HepG2 (cell line): Measurements from ENCODE around the gene CSTF1. TPM values are rescaled to one million over a fixed set of nuclear protein-coding genes. Genes with fewer than 3 reads are reported as not detected.

Experiments used
- ATAC-seq: fragments of 200-7000 bp; cut with Tn5 transposase; 3 replicates; pipeline ENCODE4 v1.9.1; 2020; ENCODE audit warnings: mild to moderate bottlenecking, moderate library complexity
- BruUV-seq: library from RNA; stranded (reverse); fragments of 400-500 nt; replicated peaks from 2 replicates; lab custom pipeline; 2021; lab: Mats Ljungman, UMichigan
- CTCF ChIA-PET: fragments of 300-600 bp; formaldehyde crosslinking; extraction: SDS; loops from one replicate; lab custom pipeline; 2021; ENCODE audit warnings: low total read pairs, inconsistent platforms, low intra/inter-chr PET ratio; lab: Yijun Ruan, JAX
- POLR2A ChIA-PET: fragments of 350-600 bp; sonication (Branson Sonifier 250); formaldehyde crosslinking; loops from one replicate; lab custom pipeline; 2020; ENCODE audit warnings: antibody characterized with exemption, inconsistent platforms; lab: Yijun Ruan, JAX
- DNase-seq: peaks from one replicate; pipeline ENCODE4 v3.0.0-alpha.2; 2015; ENCODE audit warnings: low spot score
- FAIRE-seq: peaks from 3 replicates; lab custom pipeline; 2011; peaks lifted over from hg19 to GRCh38; lab: Jason Lieb, UNC
- H2AFZ ChIP-seq: one replicate; pipeline ENCODE4 v1.6.1; 2011; ENCODE audit warnings: low read length, inconsistent platforms
- H3K27ac ChIP-seq: fragments of 300-600 bp; 3 replicates; pipeline ENCODE4 v1.8.0; 2011; ENCODE audit warnings: mixed run types, mild to moderate bottlenecking, mixed read lengths, low read length, inconsistent platforms; ENCODE audit not compliant: insufficient read depth; ENCODE audit errors: extremely low read length
- H3K27me3 ChIP-seq, 2 experiments: fragments of 200-600 bp in 1 of 2; 2 replicates in 1 of 2; 3 replicates in 1 of 2; pipeline versions ENCODE4 v1.6.0 to v1.8.0; 2011; ENCODE audit warnings: low read length in 2 of 2, mild to moderate bottlenecking in 2 of 2, moderate library complexity in 2 of 2, inconsistent platforms in 1 of 2; ENCODE audit not compliant: insufficient read depth in 2 of 2, control insufficient read depth in 1 of 2
- H3K36me3 ChIP-seq, 2 experiments: fragments of 200-600 bp in 1 of 2; replicated peaks in 1 of 2; 2 replicates in 1 of 2; 3 replicates in 1 of 2; pipeline versions ENCODE4 v1.5.1 to v1.8.0; 2011; ENCODE audit warnings: low read length in 2 of 2, inconsistent platforms in 1 of 2; ENCODE audit not compliant: insufficient read depth in 2 of 2, control insufficient read depth in 1 of 2
- H3K4me1 ChIP-seq: 2 replicates; pipeline ENCODE4 v1.5.1; 2012; ENCODE audit warnings: low read length, inconsistent platforms; ENCODE audit not compliant: insufficient read depth
- H3K4me2 ChIP-seq: 2 replicates; pipeline ENCODE4 v1.6.0; 2011; ENCODE audit warnings: low read depth, low read length, inconsistent platforms
- H3K4me3 ChIP-seq, 3 experiments: fragments of 200-600 bp in 1 of 3; sonication (generic), shearing (Covaris generic) in 1 of 3; replicated peaks in 1 of 3; 2 replicates each; pipeline ENCODE4 v1.5.1; 2011 to 2016; ENCODE audit warnings: low read length in 3 of 3, inconsistent platforms in 2 of 3, low read depth in 2 of 3, mild to moderate bottlenecking in 2 of 3, control low read depth in 1 of 3, mixed read lengths in 1 of 3; ENCODE audit not compliant: insufficient read depth in 1 of 3
- H3K79me2 ChIP-seq: one replicate; pipeline ENCODE4 v1.6.1; 2011; ENCODE audit warnings: low read length, inconsistent platforms; ENCODE audit not compliant: insufficient read depth
- H3K9ac ChIP-seq: 2 replicates; pipeline ENCODE4 v1.6.0; 2011; ENCODE audit warnings: mild to moderate bottlenecking, low read depth, low read length, inconsistent platforms; ENCODE audit not compliant: insufficient read depth
- H3K9me3 ChIP-seq: 2 replicates; pipeline ENCODE4 v1.5.1; 2012; ENCODE audit warnings: mild to moderate bottlenecking, low read length
- H4K20me1 ChIP-seq: 2 replicates; pipeline ENCODE4 v1.6.0; 2011; ENCODE audit warnings: inconsistent platforms, mild to moderate bottlenecking, low read length, moderate library complexity; ENCODE audit not compliant: insufficient read depth
- CBFB ChIP-seq: sonication (generic); formaldehyde crosslinking; IDR thresholded peaks from 2 replicates; pipeline ENCODE4 v1.4.0; 2020; ENCODE audit warnings: missing genetic modification reagents
- DNMT1 ChIP-seq: sonication (generic); formaldehyde crosslinking; IDR thresholded peaks from 2 replicates; pipeline ENCODE4 v1.5.1; 2020; ENCODE audit warnings: mild to moderate bottlenecking, missing genetic modification reagents
- EHMT2 ChIP-seq: fragments of 200-600 bp; sonication (generic); IDR thresholded peaks from 2 replicates; pipeline ENCODE4 v1.7.0; 2017; ENCODE audit warnings: antibody characterized with exemption, low read depth, low read length, borderline replicate concordance
- HOXA7 ChIP-seq: sonication (generic); formaldehyde crosslinking; IDR thresholded peaks from 2 replicates; pipeline ENCODE4 v1.8.1; 2022; ENCODE audit warnings: mild to moderate bottlenecking, missing genetic modification reagents, moderate library complexity
- KDM5A ChIP-seq: fragments of 200-600 bp; sonication (generic); IDR thresholded peaks from 2 replicates; pipeline ENCODE4 v1.7.0; 2018; ENCODE audit warnings: antibody characterized with exemption, mild to moderate bottlenecking, low read length, borderline replicate concordance
- SMAD1 ChIP-seq: sonication (generic); formaldehyde crosslinking; IDR thresholded peaks from 2 replicates; pipeline ENCODE4 v1.4.0; 2020; ENCODE audit warnings: missing genetic modification reagents, low read depth, mild to moderate bottlenecking, borderline replicate concordance
- ZEB1 ChIP-seq: IDR thresholded peaks from 2 replicates; pipeline ENCODE4 v1.6.1; 2012; ENCODE audit warnings: mild to moderate bottlenecking, low read depth, inconsistent platforms; ENCODE audit not compliant: insufficient replicate concordance
- ZNF354B ChIP-seq: sonication (generic); formaldehyde crosslinking; IDR thresholded peaks from 2 replicates; pipeline ENCODE4 v1.8.0; 2022; ENCODE audit warnings: mild to moderate bottlenecking, missing genetic modification reagents
- WGBS: methylation state at CpG from one replicate; pipeline ENCODE4 v1.1.6; 2017; ENCODE audit warnings: low lambda C conversion rate; 5-methylcytosine and 5-hydroxymethylcytosine counted together
- in situ Hi-C: cut with HindIII; loops from 2 replicates; pipeline ENCODE4 v1.10.0; 2017; ENCODE audit warnings: low pct_unique_long_range_greater_than_20kb; ENCODE audit not compliant: extremely low pct_ligation_motif_present
- intact Hi-C: fragments of 100-400 bp; cut with micrococcal nuclease; formaldehyde crosslinking; loops from one replicate; pipeline ENCODE4 v1.10.0; 2022; ENCODE audit not compliant: unreplicated experiment
- polyA plus RNA-seq, 8 experiments: library from polyadenylated mRNA; depleted of rRNA in 3 of 8; stranded (reverse) in 7 of 8; unstranded in 1 of 8; fragments of >200 nt; fragmentation: Illumina TruSeq in 4 of 8; extraction: Trizol in 4 of 8; gene quantifications; 2 replicates each; pipeline versions ENCODE4 v1.2.1 to v1.2.3, GENCODE V29; 2011 to 2016; ENCODE audit warnings: low read depth in 4 of 8, missing spikeins in 1 of 8, mixed read lengths in 1 of 8; ENCODE audit not compliant: insufficient read depth in 1 of 8
- total RNA-seq, 5 experiments: library from RNA; depleted of rRNA; stranded (reverse); fragments of >200 nt; fragmentation: Illumina TruSeq; extraction: Trizol; gene quantifications; 2 replicates each; pipeline ENCODE4 v1.2.3, GENCODE V29; 2016; ENCODE audit warnings: low read depth in 1 of 5
- TF ChIP-seq, protein P1 (sequence below): sonication (generic); formaldehyde crosslinking; IDR thresholded peaks from 2 replicates; pipeline ENCODE4 v1.8.0; 2022; ENCODE audit warnings: mild to moderate bottlenecking, missing genetic modification reagents, moderate library complexity
- TF ChIP-seq, protein P2 (sequence below): sonication (generic); formaldehyde crosslinking; IDR thresholded peaks from 2 replicates; pipeline ENCODE4 v1.4.0; 2020; ENCODE audit warnings: missing genetic modification reagents
- TF ChIP-seq, protein P3 (sequence below): sonication (generic); formaldehyde crosslinking; IDR thresholded peaks from 2 replicates; pipeline ENCODE4 v1.8.1; 2023; ENCODE audit warnings: missing genetic modification reagents, mild to moderate bottlenecking, borderline replicate concordance
- TF ChIP-seq, protein P4 (sequence below): sonication (generic); formaldehyde crosslinking; IDR thresholded peaks from 2 replicates; pipeline ENCODE4 v1.5.1; 2020; ENCODE audit warnings: missing genetic modification reagents, mild to moderate bottlenecking, borderline replicate concordance
- TF ChIP-seq, protein P5 (sequence below): sonication (generic); formaldehyde crosslinking; IDR thresholded peaks from 2 replicates; pipeline ENCODE4 v1.8.0; 2022; ENCODE audit warnings: missing genetic modification reagents, mild to moderate bottlenecking, borderline replicate concordance
- TF ChIP-seq, protein P6 (sequence below): sonication (generic); formaldehyde crosslinking; IDR thresholded peaks from 2 replicates; pipeline ENCODE4 v1.4.0; 2020; ENCODE audit warnings: missing genetic modification reagents
- TF ChIP-seq, protein P7 (sequence below): sonication (generic); formaldehyde crosslinking; IDR thresholded peaks from 2 replicates; pipeline ENCODE4 v1.8.1; 2023; ENCODE audit warnings: missing genetic modification reagents, inconsistent platforms, borderline replicate concordance

Gene CSTF1
- total and polyA plus RNA-seq, 2 of the 13 experiments (the other 11 are each of a cell fraction or from before 2014, with no cell fraction given): 70.9 to 100 TPM

DNA sequence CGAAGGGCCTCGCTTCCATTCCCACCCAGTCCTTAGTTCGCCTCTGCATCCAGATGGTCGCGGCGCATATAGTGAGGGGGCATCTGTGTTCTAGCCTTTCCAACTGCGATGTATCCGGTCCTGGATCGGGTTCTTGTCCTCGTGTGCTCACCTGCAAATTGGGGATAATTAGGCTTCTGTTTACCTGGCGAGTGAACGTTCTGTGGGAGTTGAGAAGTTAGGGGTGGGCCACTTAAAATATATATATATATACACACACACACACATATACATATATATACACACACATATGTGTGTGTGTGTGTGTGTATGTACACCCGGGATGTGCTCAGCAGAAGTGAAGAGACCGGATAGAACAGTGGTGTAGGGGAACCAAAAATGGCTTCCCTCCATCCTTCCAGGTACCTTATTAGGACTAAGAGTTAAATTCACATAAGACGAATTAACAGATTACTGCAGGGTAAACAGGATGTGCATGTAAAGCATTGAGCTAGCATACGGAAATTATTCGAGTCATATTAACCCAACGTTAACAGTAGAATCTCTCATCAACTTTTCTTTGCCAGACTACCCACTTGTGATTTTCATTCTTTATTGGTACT lies 537 bp downstream of the CSTF1 start:
- Histone ChIP-seq H3K4me1 (peaks cover 45% of the 10 kb centered on the region), H3K27me3 (peaks cover 0 to 4% of the 10 kb centered on the region in 2 experiments; a peak in 1 of 5 replicates), H3K9me3 (no peaks in the 10 kb centered on the region), H3K9ac (peak overlapping the region; percentile 93), H3K79me2 (peaks cover 64% of the 10 kb centered on the region), H4K20me1 (no peaks in the 10 kb centered on the region), H3K4me2 (peak overlapping the region; percentile 94), H3K36me3 (peaks cover 20 to 45% of the 10 kb centered on the region in 2 experiments), H3K27ac (peak overlapping the region; percentile 88), H3K4me3 (peak overlapping the region; percentile 92 to 94 (median 93)), H2AFZ (no peak overlapping the region)
- in situ Hi-C loops (no loop called here), intact Hi-C loops (loop anchor here (1.0 to 2.0 kb wide), 4 partner anchors 32 to 145 kb away; partner anchors contain the start of genes MC3R and RTF2)
- ChIA-PET CTCF (no interaction called here), POLR2A (interaction anchor here (1.0 to 4.1 kb wide), 12 partner anchors 11 to 75 kb away, joined by 3 to 91 read pairs (median 4); partner anchors contain the start of genes CASS4, FAM210B and RTF2)
- under 1% methylated on average over 18 of the region's 18 CpGs for WGBS
- DNase-seq (no peak), ATAC-seq (no peak), FAIRE-seq (no peak)
- BruUV-seq: TSS peak; percentile 57
- TF ChIP-seq ZNF354B (CRISPR knock-in tag) (no peak), KDM5A (no peak; the same call in none of the 2 replicates), SMAD1 (CRISPR knock-in tag) (no peak), DNMT1 (CRISPR knock-in tag) (no peak; the same call in 1 of the 2 replicates), EHMT2 (no peak), HOXA7 (0 out of 2 replicates have a peak, but pooled peaks have one; percentile 27), CBFB (CRISPR knock-in tag) (no peak), ZEB1 (peak; percentile 78)
- TF ChIP-seq, protein P1, sequence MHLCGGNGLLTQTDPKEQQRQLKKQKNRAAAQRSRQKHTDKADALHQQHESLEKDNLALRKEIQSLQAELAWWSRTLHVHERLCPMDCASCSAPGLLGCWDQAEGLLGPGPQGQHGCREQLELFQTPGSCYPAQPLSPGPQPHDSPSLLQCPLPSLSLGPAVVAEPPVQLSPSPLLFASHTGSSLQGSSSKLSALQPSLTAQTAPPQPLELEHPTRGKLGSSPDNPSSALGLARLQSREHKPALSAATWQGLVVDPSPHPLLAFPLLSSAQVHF (CRISPR knock-in tag): no peak
- TF ChIP-seq, protein P2, sequence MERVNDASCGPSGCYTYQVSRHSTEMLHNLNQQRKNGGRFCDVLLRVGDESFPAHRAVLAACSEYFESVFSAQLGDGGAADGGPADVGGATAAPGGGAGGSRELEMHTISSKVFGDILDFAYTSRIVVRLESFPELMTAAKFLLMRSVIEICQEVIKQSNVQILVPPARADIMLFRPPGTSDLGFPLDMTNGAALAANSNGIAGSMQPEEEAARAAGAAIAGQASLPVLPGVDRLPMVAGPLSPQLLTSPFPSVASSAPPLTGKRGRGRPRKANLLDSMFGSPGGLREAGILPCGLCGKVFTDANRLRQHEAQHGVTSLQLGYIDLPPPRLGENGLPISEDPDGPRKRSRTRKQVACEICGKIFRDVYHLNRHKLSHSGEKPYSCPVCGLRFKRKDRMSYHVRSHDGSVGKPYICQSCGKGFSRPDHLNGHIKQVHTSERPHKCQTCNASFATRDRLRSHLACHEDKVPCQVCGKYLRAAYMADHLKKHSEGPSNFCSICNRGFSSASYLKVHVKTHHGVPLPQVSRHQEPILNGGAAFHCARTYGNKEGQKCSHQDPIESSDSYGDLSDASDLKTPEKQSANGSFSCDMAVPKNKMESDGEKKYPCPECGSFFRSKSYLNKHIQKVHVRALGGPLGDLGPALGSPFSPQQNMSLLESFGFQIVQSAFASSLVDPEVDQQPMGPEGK (CRISPR knock-in tag): no peak
- TF ChIP-seq, protein P3, sequence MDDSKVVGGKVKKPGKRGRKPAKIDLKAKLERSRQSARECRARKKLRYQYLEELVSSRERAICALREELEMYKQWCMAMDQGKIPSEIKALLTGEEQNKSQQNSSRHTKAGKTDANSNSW: no peak; the same call in 1 of the 2 replicates
- TF ChIP-seq, protein P4, sequence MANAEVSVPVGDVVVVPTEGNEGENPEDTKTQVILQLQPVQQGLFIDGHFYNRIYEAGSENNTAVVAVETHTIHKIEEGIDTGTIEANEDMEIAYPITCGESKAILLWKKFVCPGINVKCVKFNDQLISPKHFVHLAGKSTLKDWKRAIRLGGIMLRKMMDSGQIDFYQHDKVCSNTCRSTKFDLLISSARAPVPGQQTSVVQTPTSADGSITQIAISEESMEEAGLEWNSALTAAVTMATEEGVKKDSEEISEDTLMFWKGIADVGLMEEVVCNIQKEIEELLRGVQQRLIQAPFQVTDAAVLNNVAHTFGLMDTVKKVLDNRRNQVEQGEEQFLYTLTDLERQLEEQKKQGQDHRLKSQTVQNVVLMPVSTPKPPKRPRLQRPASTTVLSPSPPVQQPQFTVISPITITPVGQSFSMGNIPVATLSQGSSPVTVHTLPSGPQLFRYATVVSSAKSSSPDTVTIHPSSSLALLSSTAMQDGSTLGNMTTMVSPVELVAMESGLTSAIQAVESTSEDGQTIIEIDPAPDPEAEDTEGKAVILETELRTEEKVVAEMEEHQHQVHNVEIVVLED (CRISPR knock-in tag): no peak
- TF ChIP-seq, protein P5, sequence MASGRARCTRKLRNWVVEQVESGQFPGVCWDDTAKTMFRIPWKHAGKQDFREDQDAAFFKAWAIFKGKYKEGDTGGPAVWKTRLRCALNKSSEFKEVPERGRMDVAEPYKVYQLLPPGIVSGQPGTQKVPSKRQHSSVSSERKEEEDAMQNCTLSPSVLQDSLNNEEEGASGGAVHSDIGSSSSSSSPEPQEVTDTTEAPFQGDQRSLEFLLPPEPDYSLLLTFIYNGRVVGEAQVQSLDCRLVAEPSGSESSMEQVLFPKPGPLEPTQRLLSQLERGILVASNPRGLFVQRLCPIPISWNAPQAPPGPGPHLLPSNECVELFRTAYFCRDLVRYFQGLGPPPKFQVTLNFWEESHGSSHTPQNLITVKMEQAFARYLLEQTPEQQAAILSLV: no peak; the same call in 1 of the 2 replicates
- TF ChIP-seq, protein P6, sequence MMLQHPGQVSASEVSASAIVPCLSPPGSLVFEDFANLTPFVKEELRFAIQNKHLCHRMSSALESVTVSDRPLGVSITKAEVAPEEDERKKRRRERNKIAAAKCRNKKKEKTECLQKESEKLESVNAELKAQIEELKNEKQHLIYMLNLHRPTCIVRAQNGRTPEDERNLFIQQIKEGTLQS (CRISPR knock-in tag): no peak
- TF ChIP-seq, protein P7, sequence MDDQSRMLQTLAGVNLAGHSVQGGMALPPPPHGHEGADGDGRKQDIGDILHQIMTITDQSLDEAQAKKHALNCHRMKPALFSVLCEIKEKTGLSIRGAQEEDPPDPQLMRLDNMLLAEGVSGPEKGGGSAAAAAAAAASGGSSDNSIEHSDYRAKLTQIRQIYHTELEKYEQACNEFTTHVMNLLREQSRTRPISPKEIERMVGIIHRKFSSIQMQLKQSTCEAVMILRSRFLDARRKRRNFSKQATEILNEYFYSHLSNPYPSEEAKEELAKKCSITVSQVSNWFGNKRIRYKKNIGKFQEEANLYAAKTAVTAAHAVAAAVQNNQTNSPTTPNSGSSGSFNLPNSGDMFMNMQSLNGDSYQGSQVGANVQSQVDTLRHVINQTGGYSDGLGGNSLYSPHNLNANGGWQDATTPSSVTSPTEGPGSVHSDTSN (CRISPR knock-in tag): no peak
